H1 (cell line): ENCODE data around the gene DDR2. TPM values are rescaled to one million over a fixed set of nuclear protein-coding genes. Genes with fewer than 3 reads are reported as not detected.

Experiments used
- CTCF ChIA-PET: fragments of 300-600 bp; sonication (Branson Sonifier 250); formaldehyde crosslinking; loops from one replicate; lab custom pipeline; 2021; ENCODE audit not compliant: partially characterized antibody; lab: Charles Lee
- POLR2A ChIA-PET: fragments of 300-600 bp; sonication (Branson Sonifier 250); formaldehyde crosslinking; loops from one replicate; lab custom pipeline; 2021; ENCODE audit warnings: inconsistent platforms; ENCODE audit not compliant: partially characterized antibody; lab: Charles Lee
- DNase-seq, 2 experiments: peaks; one replicate each; pipeline versions ENCODE4 v3.0.0 to v3.0.0-alpha.2; 2010 to 2022; ENCODE audit warnings: low spot score in 2 of 2, low read depth in 1 of 2, mixed read lengths in 1 of 2
- FAIRE-seq: peaks from 2 replicates; lab custom pipeline; 2011; peaks lifted over from hg19 to GRCh38; lab: Jason Lieb, UNC
- H2AFZ ChIP-seq: 2 replicates; pipeline ENCODE4 v1.8.1; 2012; ENCODE audit warnings: low read length, inconsistent platforms
- H2AK5ac ChIP-seq: 2 replicates; pipeline ENCODE4 v1.6.1; 2013; ENCODE audit warnings: low read depth, low read length
- H2BK120ac ChIP-seq: replicated peaks from 2 replicates; pipeline ENCODE3; 2013; ENCODE audit warnings: low read depth, low read length, inconsistent platforms
- H2BK12ac ChIP-seq: 2 replicates; pipeline ENCODE4 v1.6.1; 2013; ENCODE audit warnings: low read depth, low read length
- H2BK15ac ChIP-seq: 2 replicates; pipeline ENCODE4 v1.6.1; 2013; ENCODE audit warnings: low read length
- H2BK20ac ChIP-seq: 2 replicates; pipeline ENCODE4 v1.6.1; 2013; ENCODE audit warnings: low read length
- H2BK5ac ChIP-seq: 2 replicates; pipeline ENCODE4 v1.6.1; 2013; ENCODE audit warnings: low read depth, low read length
- H3K14ac ChIP-seq: 2 replicates; pipeline ENCODE4 v1.6.1; 2013; ENCODE audit warnings: inconsistent platforms; ENCODE audit not compliant: insufficient read length
- H3K18ac ChIP-seq: 2 replicates; pipeline ENCODE4 v1.6.1; 2013; ENCODE audit warnings: low read length; ENCODE audit errors: extremely low read depth
- H3K23ac ChIP-seq: 2 replicates; pipeline ENCODE4 v1.6.1; 2013; ENCODE audit warnings: inconsistent platforms; ENCODE audit not compliant: insufficient read length
- H3K23me2 ChIP-seq: 2 replicates; pipeline ENCODE4 v1.6.1; 2013; ENCODE audit warnings: low read depth, low read length
- H3K27ac ChIP-seq: 2 replicates; pipeline ENCODE4 v1.6.1; 2011; ENCODE audit warnings: low read depth, low read length, inconsistent platforms
- H3K27me3 ChIP-seq, 4 experiments: replicated peaks in 1 of 4; 1 replicate in 1 of 4; 2 replicates in 3 of 4; pipeline versions ENCODE4 v1.6.1 to v1.8.1; 2011 to 2013; ENCODE audit warnings: low read length in 3 of 4, mild to moderate bottlenecking in 3 of 4, inconsistent platforms in 2 of 4, mixed read lengths in 2 of 4, moderate library complexity in 1 of 4; ENCODE audit not compliant: control insufficient read depth in 3 of 4, insufficient read depth in 3 of 4; ENCODE audit errors: extremely low read depth in 1 of 4
- H3K36me3 ChIP-seq, 4 experiments: 2 replicates each; pipeline versions ENCODE4 v1.6.1 to v1.8.1; 2011 to 2013; ENCODE audit warnings: mild to moderate bottlenecking in 4 of 4, low read length in 3 of 4, moderate library complexity in 2 of 4, control low read depth in 1 of 4, inconsistent platforms in 1 of 4; ENCODE audit not compliant: insufficient read depth in 4 of 4, control insufficient read depth in 2 of 4
- H3K4ac ChIP-seq: replicated peaks from 2 replicates; pipeline ENCODE3; 2013; ENCODE audit warnings: low read length, low read depth, mixed read lengths, inconsistent platforms; ENCODE audit not compliant: insufficient read length
- H3K4me1 ChIP-seq, 4 experiments: replicated peaks in 1 of 4; 1 replicate in 1 of 4; 2 replicates in 3 of 4; pipeline versions ENCODE4 v1.6.1 to v1.8.1; 2011 to 2013; ENCODE audit warnings: low read length in 3 of 4, inconsistent platforms in 2 of 4, mixed read lengths in 1 of 4; ENCODE audit not compliant: insufficient read depth in 4 of 4, control insufficient read depth in 3 of 4
- H3K4me2 ChIP-seq, 2 experiments: 2 replicates each; pipeline versions ENCODE4 v1.6.1 to v1.8.1; 2011 to 2013; ENCODE audit warnings: low read depth in 2 of 2, low read length in 2 of 2, control low read depth in 1 of 2, inconsistent platforms in 1 of 2, mild to moderate bottlenecking in 1 of 2; ENCODE audit not compliant: insufficient read depth in 1 of 2
- H3K4me3 ChIP-seq, 4 experiments: fragments of 200-600, 300-600 bp in 1 of 4; sonication (generic), shearing (Covaris generic), sonication (Bioruptor Twin) in 1 of 4; 2 replicates each; pipeline versions ENCODE4 v1.5.1 to v1.8.1; 2011 to 2016; ENCODE audit warnings: low read length in 4 of 4, low read depth in 3 of 4, control low read depth in 2 of 4, inconsistent platforms in 2 of 4, mild to moderate bottlenecking in 2 of 4, mixed read lengths in 1 of 4, moderate library complexity in 1 of 4; ENCODE audit not compliant: insufficient read depth in 2 of 4; ENCODE audit errors: extremely low read depth in 1 of 4
- H3K56ac ChIP-seq: replicated peaks from 2 replicates; pipeline ENCODE3; 2013; ENCODE audit warnings: low read depth, mild to moderate bottlenecking, mixed read lengths, low read length, inconsistent platforms; ENCODE audit not compliant: insufficient read length
- H3K79me1 ChIP-seq: 2 replicates; pipeline ENCODE4 v1.6.1; 2013; ENCODE audit warnings: low read depth, low read length, control low read depth
- H3K79me2 ChIP-seq, 2 experiments: 2 replicates each; pipeline versions ENCODE4 v1.6.1 to v1.8.1; 2012 to 2013; ENCODE audit warnings: low read length in 2 of 2, mild to moderate bottlenecking in 2 of 2, inconsistent platforms in 1 of 2; ENCODE audit not compliant: insufficient read depth in 2 of 2, control insufficient read depth in 1 of 2
- H3K9ac ChIP-seq, 4 experiments: replicated peaks in 1 of 4; 1 replicate in 1 of 4; 2 replicates in 3 of 4; pipeline versions ENCODE4 v1.6.1 to v1.8.1; 2011 to 2013; ENCODE audit warnings: low read depth in 3 of 4, low read length in 3 of 4, control low read depth in 2 of 4, mild to moderate bottlenecking in 2 of 4, moderate library complexity in 2 of 4, inconsistent platforms in 1 of 4; ENCODE audit errors: extremely low read depth in 1 of 4
- H3K9me3 ChIP-seq, 2 experiments: 2 replicates each; pipeline versions ENCODE4 v1.6.1 to v1.8.1; 2012 to 2013; ENCODE audit warnings: mild to moderate bottlenecking in 2 of 2, moderate library complexity in 2 of 2, control low read depth in 1 of 2, inconsistent platforms in 1 of 2, low read depth in 1 of 2, low read length in 1 of 2, mixed read lengths in 1 of 2; ENCODE audit not compliant: insufficient read depth in 2 of 2
- H4K20me1 ChIP-seq, 2 experiments: replicated peaks in 1 of 2; 2 replicates each; pipeline versions ENCODE3 to v1.8.1; 2011 to 2013; ENCODE audit warnings: inconsistent platforms in 2 of 2, low read length in 2 of 2, mild to moderate bottlenecking in 1 of 2; ENCODE audit not compliant: insufficient read depth in 2 of 2, control insufficient read depth in 1 of 2
- H4K5ac ChIP-seq: 2 replicates; pipeline ENCODE4 v1.6.1; 2013; ENCODE audit warnings: low read length, low read depth, mixed read lengths, inconsistent platforms; ENCODE audit not compliant: insufficient read length
- H4K8ac ChIP-seq: 2 replicates; pipeline ENCODE4 v1.8.0; 2013; ENCODE audit warnings: mild to moderate bottlenecking, moderate library complexity, low read length, inconsistent platforms; ENCODE audit not compliant: insufficient read depth; ENCODE audit errors: extremely low read depth
- H4K91ac ChIP-seq: replicated peaks from 2 replicates; pipeline ENCODE3; 2013; ENCODE audit warnings: low read length, mixed read lengths, inconsistent platforms; ENCODE audit not compliant: insufficient read length
- CEBPB ChIP-seq: IDR thresholded peaks from 2 replicates; pipeline ENCODE4 v1.6.1; 2012; ENCODE audit warnings: low read depth, low read length
- KDM1A ChIP-seq: fragments of 200-600, 300-600 bp; sonication (generic); IDR thresholded peaks from 2 replicates; pipeline ENCODE4 v1.7.1; 2016; ENCODE audit warnings: mild to moderate bottlenecking, low read length, borderline replicate concordance
- TEAD4 ChIP-seq: IDR thresholded peaks from 2 replicates; pipeline ENCODE4 v1.6.1; 2012; ENCODE audit warnings: low read depth, low read length, inconsistent platforms, mixed read lengths
- whole genome bisulfite sequencing, 2 experiments: shearing (Covaris generic) in 1 of 2; methylation state at CpG; one replicate each; pipeline versions ENCODE4 v1.1.6 to v1.1.7; 2013 to 2015; ENCODE audit warnings: low lambda C conversion rate in 2 of 2, mixed read lengths in 2 of 2, inconsistent platforms in 1 of 2, low coverage in 1 of 2, missing lambda C conversion rate in 1 of 2; ENCODE audit not compliant: insufficient replicate concordance in 2 of 2, insufficient coverage in 1 of 2, insufficient read length in 1 of 2; ENCODE audit errors: extremely low coverage in 1 of 2, missing lambda C conversion rate in 1 of 2; 5-methylcytosine and 5-hydroxymethylcytosine counted together
- long read RNA-seq, 2 experiments: library from RNA in 1 of 2; library from capped mRNA in 1 of 2; stranded (forward); transcript quantifications; one replicate each; pipeline ENCODE4 v2.0.0, GENCODE V29; 2021; ENCODE audit warnings: inconsistent platforms in 1 of 2
- polyA minus RNA-seq, 3 experiments: library from RNA; depleted of rRNA, polyadenylated mRNA; stranded (reverse); fragments of >200 nt; gene quantifications; 1 replicate in 2 of 3; 2 replicates in 1 of 3; pipeline ENCODE4 v1.2.3, GENCODE V29; 2011
- polyA plus RNA-seq, 7 experiments: library from polyadenylated mRNA; depleted of rRNA in 3 of 7; stranded (reverse) in 5 of 7; unstranded in 2 of 7; fragments of >200 nt in 5 of 7; fragments of 200-250 nt in 2 of 7; gene quantifications; 1 replicate in 5 of 7; 2 replicates in 1 of 7; 4 replicates in 1 of 7; pipeline versions ENCODE4 v1.2.1 to v1.2.3, GENCODE V29; 2011 to 2013; ENCODE audit warnings: missing spikeins in 2 of 7, mixed read lengths in 2 of 7
- total RNA-seq: library from RNA; stranded (reverse); fragmentation: NEBNext Ultra II Directional; extraction: Animal tissue kit (Norgen Biotek cat#: 25700); gene quantifications from 2 replicates; pipeline ENCODE4 v1.2.1, GENCODE V29; 2021

Gene DDR2
- 1.7 and 2.1 TPM in 2 replicates for total RNA-seq
- polyA plus RNA-seq (2011; rRNA removed): 0.77 and 1.00 TPM in 2 replicates
- 1.00 TPM for polyA plus RNA-seq (2011; cell fraction: cytosol; rRNA removed)
- 3.8 TPM for polyA plus RNA-seq (2011; cell fraction: nucleus; rRNA removed)
- 0.52 to 1.1 TPM (median 0.92 TPM) in 4 replicates for polyA plus RNA-seq (2012, experiment 1 of 2)
- 0.13 TPM for polyA plus RNA-seq (2012, experiment 2 of 2)
- polyA plus RNA-seq (2013, experiment 1 of 2): 0.71 TPM
- polyA plus RNA-seq (2013, experiment 2 of 2): 0.92 TPM
- polyA minus RNA-seq (2011; rRNA and poly(A)+ RNA removed): 6.2 and 8.6 TPM in 2 replicates
- polyA minus RNA-seq (2011; cell fraction: cytosol; rRNA and poly(A)+ RNA removed): 0.59 TPM
- polyA minus RNA-seq (2011; cell fraction: nucleus; rRNA and poly(A)+ RNA removed): 3.4 TPM
- long read RNA-seq, experiment 1, partial matches to known transcripts: 0 of 1 reads
- long read RNA-seq, experiment 1, other reads (novel, unspliced or antisense): 1 of 1 reads
- long read RNA-seq, experiment 2: 0 reads

GRCh38 chr1:162632217-162632666 is at the start of gene DDR2:
TSS of gene DDR2 (plus strand) at chr1:162632464. CDS start at chr1:162719064, 86,600 bp downstream.
- Histone ChIP-seq H3K18ac (peak within 1 kb of the TSS; percentile 1; the same call in 1 of the 2 replicates), H4K5ac (no peak within 1 kb of the TSS), H4K20me1 (no peaks in the 10 kb centered on the region), H3K27ac (no peak within 1 kb of the TSS), H3K23ac (no peak within 1 kb of the TSS), H2AK5ac (no peak within 1 kb of the TSS), H3K4me1 (peaks cover 0 to 3% (median 0%) of the 10 kb centered on the region in 4 experiments; a peak in 1 of 7 replicates), H4K8ac (no peak within 1 kb of the TSS), H2AFZ (peak within 1 kb of the TSS; percentile 80), H3K4me2 (peak within 1 kb of the TSS; percentile 4 to 22; a peak in 1 of 4 replicates), H2BK20ac (0 out of 2 replicates have a peak within 1 kb of the TSS, but pooled peaks have one; percentile 62), H3K79me2 (no peaks in the 10 kb centered on the region), H2BK120ac (no peak within 1 kb of the TSS), H4K91ac (no peak within 1 kb of the TSS), H3K27me3 (no peaks in the 10 kb centered on the region), H3K9ac (no peak within 1 kb of the TSS), H3K56ac (no peak within 1 kb of the TSS), H3K36me3 (no peaks in the 10 kb centered on the region), H3K14ac (no peak within 1 kb of the TSS), H3K9me3 (no peaks in the 10 kb centered on the region), H2BK15ac (no peak within 1 kb of the TSS), H3K4me3 (peak within 1 kb of the TSS in 1 of 4 experiments; percentile 32; a peak in 1 of 8 replicates), H3K79me1 (no peaks in the 10 kb centered on the region), H2BK12ac (peak within 1 kb of the TSS; percentile 53; the same call in 1 of the 2 replicates), H2BK5ac (no peak within 1 kb of the TSS), H3K4ac (no peak within 1 kb of the TSS), H3K23me2 (no peaks in the 10 kb centered on the region)
- POLR2A ChIA-PET: interaction anchor here (0.6 to 1.8 kb wide), 8 partner anchors 9 to 572 kb away, joined by 3 to 7 read pairs (median 4); no protein-coding TSS in a partner anchor
- WGBS, 2 experiments: 74% methylated on average over 4 of the region's 4 CpGs; no CpG with 5 or more reads in 1 of the 2 experiments
- FAIRE-seq: no peak
- no peak for TF ChIP-seq KDM1A
- TF ChIP-seq TEAD4: peak; percentile 69
- peak; percentile 34; the same call in 1 of the 2 replicates for TF ChIP-seq CEBPB
- CTCF ChIA-PET: interaction anchor here (0.7 to 6.3 kb wide), 7 partner anchors 11 to 257 kb away, joined by 3 to 47 read pairs (median 4); no protein-coding TSS in a partner anchor
- DNase-seq: no peak
